Calu3 (cell line): Measurements from ENCODE around the gene OPHN1. TPM values are rescaled to one million over a fixed set of nuclear protein-coding genes. Genes with fewer than 3 reads are reported as not detected.

Source experiments
- BruUV-seq: library from RNA; stranded (reverse); fragments of 400-500 nt; replicated peaks from 2 replicates; lab custom pipeline; 2021; lab: Mats Ljungman, UMichigan
- CTCF ChIA-PET: fragments of 300-600 bp; sonication (Branson Sonifier 250); formaldehyde crosslinking; loops from one replicate; lab custom pipeline; 2022; ENCODE audit warnings: antibody characterized with exemption; lab: Charles Lee
- DNase-seq: peaks from one replicate; pipeline ENCODE4 v3.0.0; 2022
- H3K27ac Mint-ChIP-seq: one replicate; pipeline ENCODE4 v1.8.0; 2022; ENCODE audit warnings: mixed read lengths; ENCODE audit not compliant: unreplicated experiment
- H3K27me3 Mint-ChIP-seq: one replicate; pipeline ENCODE4 v1.8.0; 2022; ENCODE audit warnings: mixed read lengths; ENCODE audit not compliant: unreplicated experiment
- H3K36me3 Mint-ChIP-seq: one replicate; pipeline ENCODE4 v1.8.0; 2022; ENCODE audit warnings: mild to moderate bottlenecking, moderate library complexity, mixed read lengths; ENCODE audit not compliant: insufficient read depth, unreplicated experiment
- H3K4me1 Mint-ChIP-seq: one replicate; pipeline ENCODE4 v1.8.0; 2022; ENCODE audit warnings: mild to moderate bottlenecking, low read depth, mixed read lengths; ENCODE audit not compliant: unreplicated experiment
- H3K4me3 Mint-ChIP-seq: one replicate; pipeline ENCODE4 v1.8.0; 2022; ENCODE audit warnings: mild to moderate bottlenecking, low read depth, moderate library complexity, mixed read lengths; ENCODE audit not compliant: unreplicated experiment
- H3K9me3 Mint-ChIP-seq: one replicate; pipeline ENCODE4 v1.8.0; 2022; ENCODE audit warnings: low read depth, mixed read lengths; ENCODE audit not compliant: unreplicated experiment
- CTCF ChIP-seq: fragments of 200-600 bp; IDR thresholded peaks from one replicate; pipeline ENCODE4 v1.8.0; 2022; ENCODE audit warnings: antibody characterized with exemption; ENCODE audit not compliant: unreplicated experiment
- intact Hi-C: fragments of 100-400 bp; cut with micrococcal nuclease; formaldehyde crosslinking; loops from one replicate; pipeline ENCODE4 v1.10.0; 2022; ENCODE audit not compliant: unreplicated experiment
- total RNA-seq: library from RNA; stranded (reverse); gene quantifications from 2 replicates; pipeline ENCODE4 v1.2.3, GENCODE V29; 2022

The OPHN1 gene
- total RNA-seq, 1 experiment from 2014 or later: 13.1 TPM

GRCh38 chrX:68419975-68420374 is 13.3 kb downstream of the OPHN1 start:
- no peaks in the 10 kb centered on the region for H3K9me3 Mint-ChIP-seq
- no peaks in the 10 kb centered on the region for H3K27me3 Mint-ChIP-seq
- no peak for TF ChIP-seq CTCF
- no peaks in the 10 kb centered on the region for H3K36me3 Mint-ChIP-seq
- peaks cover 7% of the 10 kb centered on the region for H3K4me1 Mint-ChIP-seq
- intact Hi-C loops: no loop called here
- CTCF ChIA-PET: interaction anchor here (0.5 to 0.7 kb wide), 2 partner anchors 23 to 182 kb away, joined by 3 to 4 read pairs; no protein-coding TSS in a partner anchor
- H3K4me3 Mint-ChIP-seq: no peak overlapping the region
- BruUV-seq: no TSS peak
- no peak for DNase-seq
- no peak overlapping the region for H3K27ac Mint-ChIP-seq

DNA sequence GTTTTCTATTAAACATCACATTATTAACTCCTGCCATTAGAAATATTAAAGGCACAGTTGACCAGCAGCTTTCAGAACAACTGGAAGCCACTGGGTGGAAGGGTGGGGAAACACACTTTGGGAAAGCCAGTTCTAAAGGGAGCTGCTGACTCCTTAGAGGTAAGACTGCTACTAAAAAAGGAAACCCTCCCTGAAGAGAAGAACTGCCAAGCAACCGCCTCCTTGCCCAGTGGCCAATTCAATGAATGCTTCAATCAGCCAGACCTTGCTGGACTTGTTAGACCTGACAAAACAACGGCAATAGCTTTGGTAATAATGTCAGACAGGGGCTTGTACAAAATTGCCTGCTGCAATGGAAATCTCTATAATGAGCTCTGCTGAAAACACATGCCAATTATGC is 15.6 kb downstream of the OPHN1 start:
- Mint-ChIP-seq H3K9me3 (no peaks in the 10 kb centered on the region), H3K27me3 (no peaks in the 10 kb centered on the region), H3K4me3 (no peak overlapping the region), H3K4me1 (peaks cover 7% of the 10 kb centered on the region), H3K36me3 (no peaks in the 10 kb centered on the region), H3K27ac (no peak overlapping the region)
- intact Hi-C loops: no loop called here
- peak; percentile 4 for DNase-seq
- CTCF ChIA-PET: no interaction called here
- no TSS peak for BruUV-seq
- no peak for TF ChIP-seq CTCF

GRCh38 chrX:68416592-68416991 is 16.7 kb downstream of the OPHN1 start:
- H3K4me3 Mint-ChIP-seq: no peak overlapping the region
- no peak overlapping the region for H3K27ac Mint-ChIP-seq
- DNase-seq: peak; percentile 7
- no peaks in the 10 kb centered on the region for H3K27me3 Mint-ChIP-seq
- no peaks in the 10 kb centered on the region for H3K9me3 Mint-ChIP-seq
- CTCF ChIA-PET: no interaction called here
- H3K36me3 Mint-ChIP-seq: no peaks in the 10 kb centered on the region
- no TSS peak for BruUV-seq
- TF ChIP-seq CTCF: no peak
- intact Hi-C loops: no loop called here
- peaks cover 7% of the 10 kb centered on the region for H3K4me1 Mint-ChIP-seq

- no peak for TF ChIP-seq CTCF
- intact Hi-C loops: no loop called here
- peaks cover 7% of the 10 kb centered on the region for H3K4me1 Mint-ChIP-seq
- H3K36me3 Mint-ChIP-seq: no peaks in the 10 kb centered on the region
- H3K9me3 Mint-ChIP-seq: no peaks in the 10 kb centered on the region
- H3K4me3 Mint-ChIP-seq: no peak overlapping the region
- CTCF ChIA-PET: no interaction called here
- H3K27ac Mint-ChIP-seq: no peak overlapping the region
- BruUV-seq: no TSS peak
- peak; percentile 6 for DNase-seq
- no peaks in the 10 kb centered on the region for H3K27me3 Mint-ChIP-seq
Observed at GRCh38 chrX:68415316-68415715, 18.0 kb downstream of the OPHN1 start.
